ENCODE measurements around the gene PCK2. TPM values are rescaled to one million over a fixed set of nuclear protein-coding genes. Genes with fewer than 3 reads are reported as not detected.

The PCK2 gene
- total and polyA plus RNA-seq, 2 of the 8 experiments (the other 6 are each of a cell fraction or from before 2014, with no cell fraction given), result 81.9 to 115 TPM

DNA sequence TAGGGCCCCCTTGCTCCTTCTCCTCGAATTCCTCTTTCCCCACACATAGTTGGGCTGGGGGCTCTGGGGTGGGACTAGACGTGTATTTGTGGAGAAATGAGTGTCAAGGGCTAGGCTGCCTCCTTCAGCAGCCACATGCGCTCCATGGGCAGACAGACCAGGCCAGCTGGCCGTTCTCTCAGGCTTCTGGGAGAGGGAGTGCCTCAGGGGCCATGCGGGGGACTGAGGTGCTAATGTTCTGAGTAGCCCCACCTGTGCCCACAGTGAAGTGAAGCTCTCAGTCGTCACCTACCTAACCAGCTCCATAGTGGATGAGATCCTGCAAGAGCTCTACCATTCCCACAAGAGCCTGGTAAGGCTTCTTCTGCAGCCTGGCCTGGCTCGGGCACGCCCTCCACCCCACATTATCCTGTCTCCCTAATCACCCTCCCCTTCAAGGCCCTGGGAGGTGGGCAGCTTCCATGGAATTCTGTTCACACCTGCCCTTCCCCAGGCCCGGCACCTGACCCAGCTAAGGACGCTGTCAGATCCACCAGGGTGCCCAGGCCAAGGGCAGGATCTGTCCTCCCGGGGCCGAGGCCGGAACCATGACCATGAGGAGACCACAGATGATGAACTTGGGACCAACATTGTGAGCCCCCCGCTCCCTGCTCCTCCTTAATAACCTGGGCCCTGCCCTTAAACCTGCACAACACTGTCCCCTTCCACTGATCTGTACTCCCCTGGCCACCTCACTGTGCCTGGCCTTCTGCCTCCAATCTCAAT is 31.7 kb upstream of the PCK2 start:
- DNase-seq (ENCODE audit: low read depth in 1 of 2, low spot score in 2 of 2), result no peak
- Histone ChIP-seq H3K36me3 (ENCODE audit: control insufficient read depth in 2 of 4, insufficient read depth in 4 of 4, low read length in 3 of 4) (no peaks in the 10 kb centered on the region), H4K20me1 (replicated peaks in 1 of 2; ENCODE audit: control insufficient read depth in 1 of 2, insufficient read depth in 2 of 2, low read length in 2 of 2) (peaks cover 0 to under 1% of the 10 kb centered on the region in 2 experiments), H2BK5ac (ENCODE audit: low read depth, low read length) (no peak overlapping the region), H2AFZ (ENCODE audit: low read length) (no peak overlapping the region), H3K79me2 (ENCODE audit: control insufficient read depth in 1 of 2, insufficient read depth in 2 of 2, low read length in 2 of 2) (no peaks in the 10 kb centered on the region), H3K18ac (ENCODE audit: extremely low read depth, low read length) (no peak overlapping the region), H3K56ac (replicated peaks; ENCODE audit: insufficient read length, low read depth, low read length) (no peak overlapping the region), H3K27me3 (replicated peaks in 1 of 4; ENCODE audit: control insufficient read depth in 3 of 4, extremely low read depth in 1 of 4, insufficient read depth in 3 of 4, low read length in 3 of 4) (no peaks in the 10 kb centered on the region), H2BK20ac (ENCODE audit: low read length) (no peak overlapping the region), H2AK5ac (ENCODE audit: low read depth, low read length) (no peak overlapping the region), H3K4me1 (replicated peaks in 1 of 4; ENCODE audit: control insufficient read depth in 3 of 4, insufficient read depth in 4 of 4, low read length in 3 of 4) (0 out of 7 replicates have a peak, but pooled peaks cover 0 to 2% (median 0%) of the 10 kb centered on the region in 4 experiments), H3K79me1 (ENCODE audit: low read depth, low read length) (no peaks in the 10 kb centered on the region), H3K9me3 (ENCODE audit: insufficient read depth in 2 of 2, low read depth in 1 of 2, low read length in 1 of 2) (no peaks in the 10 kb centered on the region), H2BK12ac (ENCODE audit: low read depth, low read length) (no peak overlapping the region), H4K5ac (ENCODE audit: insufficient read length, low read depth, low read length) (no peak overlapping the region), H3K23me2 (ENCODE audit: low read depth, low read length) (no peaks in the 10 kb centered on the region), H3K4ac (replicated peaks; ENCODE audit: insufficient read length, low read depth, low read length) (no peak overlapping the region), H3K27ac (ENCODE audit: low read depth, low read length) (no peak overlapping the region), H3K9ac (replicated peaks in 1 of 4; ENCODE audit: extremely low read depth in 1 of 4, low read depth in 3 of 4, low read length in 3 of 4) (no peak overlapping the region), H4K91ac (replicated peaks; ENCODE audit: insufficient read length, low read length) (no peak overlapping the region), H2BK120ac (replicated peaks; ENCODE audit: low read depth, low read length) (no peak overlapping the region), H2BK15ac (ENCODE audit: low read length) (no peak overlapping the region), H3K14ac (ENCODE audit: insufficient read length) (no peak overlapping the region), H4K8ac (ENCODE audit: extremely low read depth, insufficient read depth, low read length) (peak overlapping the region; percentile 48; the same call in 1 of the 2 replicates), H3K4me3 (ENCODE audit: extremely low read depth in 1 of 4, insufficient read depth in 2 of 4, low read depth in 3 of 4, low read length in 4 of 4) (no peak overlapping the region), H3K23ac (ENCODE audit: insufficient read length) (no peak overlapping the region), H3K4me2 (ENCODE audit: insufficient read depth in 1 of 2, low read depth in 2 of 2, low read length in 2 of 2) (no peak overlapping the region)
- 90% methylated on average over 14 of the region's 14 CpGs; no CpG with 5 or more reads in 1 of the 2 experiments for WGBS, 2 experiments (ENCODE audit: extremely low coverage in 1 of 2, insufficient coverage in 1 of 2, insufficient read length in 1 of 2, insufficient replicate concordance in 2 of 2, low coverage in 1 of 2, low lambda C conversion rate in 2 of 2, missing lambda C conversion rate in 1 of 2)
- CTCF ChIA-PET (ENCODE audit: partially characterized antibody), result interaction anchor here (0.6 to 23.8 kb wide), 9 partner anchors 8 to 87 kb away, joined by 3 to 316 read pairs (median 8); partner anchors contain the start of genes CARMIL3 and PCK2
- TF ChIP-seq SAP30 (IDR thresholded peaks at IDR 0.05; ENCODE audit: insufficient read depth, insufficient replicate concordance, low read length) (no peak), SIX5 (IDR thresholded peaks at IDR 0.05; ENCODE audit: low read depth, low read length) (no peak), POLR2A (IDR thresholded peaks at IDR 0.05; ENCODE audit: control extremely low read depth in 1 of 2, low read depth in 2 of 2, low read length in 2 of 2) (no peak), ZNF274 (IDR thresholded peaks at IDR 0.05; ENCODE audit: borderline replicate concordance, extremely low read depth, low read length) (no peak), EGR1 (IDR thresholded peaks at IDR 0.05; ENCODE audit: borderline replicate concordance, low read depth, low read length) (no peak), SIRT6 (IDR thresholded peaks at IDR 0.05; ENCODE audit: low read length) (no peak), KDM5A (IDR thresholded peaks at IDR 0.05; ENCODE audit: low read length) (no peak), BACH1 (IDR thresholded peaks at IDR 0.05; ENCODE audit: low read length) (no peak), CBX5 (IDR thresholded peaks at IDR 0.05; ENCODE audit: low read depth, low read length) (no peak)
- TF ChIP-seq, protein P1, sequence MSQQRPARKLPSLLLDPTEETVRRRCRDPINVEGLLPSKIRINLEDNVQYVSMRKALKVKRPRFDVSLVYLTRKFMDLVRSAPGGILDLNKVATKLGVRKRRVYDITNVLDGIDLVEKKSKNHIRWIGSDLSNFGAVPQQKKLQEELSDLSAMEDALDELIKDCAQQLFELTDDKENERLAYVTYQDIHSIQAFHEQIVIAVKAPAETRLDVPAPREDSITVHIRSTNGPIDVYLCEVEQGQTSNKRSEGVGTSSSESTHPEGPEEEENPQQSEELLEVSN (IDR thresholded peaks at IDR 0.05), result no peak
- TF ChIP-seq, protein P2, sequence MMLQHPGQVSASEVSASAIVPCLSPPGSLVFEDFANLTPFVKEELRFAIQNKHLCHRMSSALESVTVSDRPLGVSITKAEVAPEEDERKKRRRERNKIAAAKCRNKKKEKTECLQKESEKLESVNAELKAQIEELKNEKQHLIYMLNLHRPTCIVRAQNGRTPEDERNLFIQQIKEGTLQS (IDR thresholded peaks at IDR 0.05; ENCODE audit: insufficient read depth, low read depth, low read length), result no peak
- FAIRE-seq, result no peak
- POLR2A ChIA-PET (ENCODE audit: partially characterized antibody), result interaction anchor here (0.9 to 27.2 kb wide), 9 partner anchors 8 to 124 kb away, joined by 3 to 626 read pairs (median 4); partner anchors contain the start of genes DCAF11, NRL and PCK2

Data from H1 (cell line).